Hematopoietic multipotent progenitor cell (in vitro differentiated cells): ENCODE results near the gene LCLAT1. TPM values are rescaled to one million over a fixed set of nuclear protein-coding genes. Genes with fewer than 3 reads are reported as not detected.

Source experiments
- DNase-seq, 3 donors: peaks; one replicate each; pipeline ENCODE4 v3.0.0-alpha.2; 2011 to 2015; ENCODE audit warnings: low read depth in 2 of 3, low spot score in 2 of 3
- total RNA-seq: library from RNA; depleted of rRNA; stranded (reverse); fragments of >200 nt; gene quantifications from one replicate; pipeline ENCODE4 v1.2.3, GENCODE V29; 2012

The LCLAT1 gene
- 11.6 TPM for total RNA-seq

GRCh38 chr2:30447149-30448045 is at the start of gene LCLAT1:
TSS of gene LCLAT1 (plus strand) at chr2:30447246. CDS start at chr2:30525591, 78,345 bp downstream.
- peak; percentile 77 to 85 (median 81) for DNase-seq

- DNase-seq: no peak
Observed at GRCh38 chr2:30398084-30398873, 48.8 kb upstream of the LCLAT1 start.

- DNase-seq: no peak
Observed at GRCh38 chr2:30400151-30400954, 46.7 kb upstream of the LCLAT1 start.

- DNase-seq: no peak
Observed at GRCh38 chr2:30402441-30403182, 44.4 kb upstream of the LCLAT1 start.

- DNase-seq: no peak
Observed at GRCh38 chr2:30403592-30404312, 43.3 kb upstream of the LCLAT1 start.

- DNase-seq: no peak
Observed at GRCh38 chr2:30404319-30405259, 42.5 kb upstream of the LCLAT1 start.

GRCh38 chr2:30405260-30405605 is 41.8 kb upstream of the LCLAT1 start:
- no peak for DNase-seq

GRCh38 chr2:30406853-30407252 is 40.2 kb upstream of the LCLAT1 start:
- no peak for DNase-seq

GRCh38 chr2:30408961-30409387 is 38.1 kb upstream of the LCLAT1 start:
- no peak for DNase-seq

GRCh38 chr2:30410217-30410616 is 36.8 kb upstream of the LCLAT1 start:
- no peak for DNase-seq

- DNase-seq: no peak
Observed at GRCh38 chr2:30412047-30412683, 34.9 kb upstream of the LCLAT1 start.

GRCh38 chr2:30412684-30413570 is 34.1 kb upstream of the LCLAT1 start:
- DNase-seq: no peak

- no peak for DNase-seq
Observed at GRCh38 chr2:30414961-30415360, 32.1 kb upstream of the LCLAT1 start.

GRCh38 chr2:30417253-30417652 is 29.8 kb upstream of the LCLAT1 start:
- no peak for DNase-seq

- DNase-seq: no peak
Observed at GRCh38 chr2:30421026-30421603, 25.9 kb upstream of the LCLAT1 start.

- peak in 1 of 3 donors; percentile 5 for DNase-seq
Observed at GRCh38 chr2:30421604-30422443, 25.2 kb upstream of the LCLAT1 start.
